ENCODE data around the gene SF1.

DNA sequence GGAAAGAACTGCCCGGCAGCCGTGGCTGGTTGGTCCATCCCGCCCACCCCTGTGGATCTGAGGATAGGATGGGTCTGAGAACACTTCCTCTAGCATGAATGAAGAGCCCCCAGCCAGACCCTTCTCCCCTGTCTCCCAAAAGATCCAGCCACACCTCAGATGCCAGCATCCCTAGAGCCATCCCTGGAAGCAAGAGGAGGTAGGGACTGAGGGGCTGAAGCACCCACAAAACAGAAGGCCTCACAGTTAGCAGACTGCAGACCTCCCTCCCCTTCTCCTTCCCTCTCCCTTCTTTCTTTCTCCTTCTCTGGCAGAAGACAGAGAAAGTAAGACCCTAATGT lies 57.0 kb downstream of the SF1 start:
- TF ChIP-seq, protein P1, sequence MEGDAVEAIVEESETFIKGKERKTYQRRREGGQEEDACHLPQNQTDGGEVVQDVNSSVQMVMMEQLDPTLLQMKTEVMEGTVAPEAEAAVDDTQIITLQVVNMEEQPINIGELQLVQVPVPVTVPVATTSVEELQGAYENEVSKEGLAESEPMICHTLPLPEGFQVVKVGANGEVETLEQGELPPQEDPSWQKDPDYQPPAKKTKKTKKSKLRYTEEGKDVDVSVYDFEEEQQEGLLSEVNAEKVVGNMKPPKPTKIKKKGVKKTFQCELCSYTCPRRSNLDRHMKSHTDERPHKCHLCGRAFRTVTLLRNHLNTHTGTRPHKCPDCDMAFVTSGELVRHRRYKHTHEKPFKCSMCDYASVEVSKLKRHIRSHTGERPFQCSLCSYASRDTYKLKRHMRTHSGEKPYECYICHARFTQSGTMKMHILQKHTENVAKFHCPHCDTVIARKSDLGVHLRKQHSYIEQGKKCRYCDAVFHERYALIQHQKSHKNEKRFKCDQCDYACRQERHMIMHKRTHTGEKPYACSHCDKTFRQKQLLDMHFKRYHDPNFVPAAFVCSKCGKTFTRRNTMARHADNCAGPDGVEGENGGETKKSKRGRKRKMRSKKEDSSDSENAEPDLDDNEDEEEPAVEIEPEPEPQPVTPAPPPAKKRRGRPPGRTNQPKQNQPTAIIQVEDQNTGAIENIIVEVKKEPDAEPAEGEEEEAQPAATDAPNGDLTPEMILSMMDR (conservative IDR thresholded peaks at IDR 0.05; ENCODE audit: low read depth, low read length): no peak
- no peak for TF ChIP-seq EZH2 (IDR thresholded peaks at IDR 0.05; ENCODE audit: borderline replicate concordance, low read depth, low read length, poor library complexity, severe bottlenecking)
